Upper lobe of right lung (tissue), 1 donor: Measurements from ENCODE around the gene LAMB2. TPM values are rescaled to one million over a fixed set of nuclear protein-coding genes. Genes with fewer than 3 reads are reported as not detected.
A peak's percentile ranks its signal among the peaks of the same experiment; 100 is the strongest.

ENCODE experiments used
- ATAC-seq: fragments of 200-7000 bp; cut with Tn5 transposase; one replicate; pipeline ENCODE4 v1.9.1; 2020; ENCODE audit warnings: mild to moderate bottlenecking, moderate library complexity
- DNase-seq: peaks from one replicate; pipeline ENCODE4 v3.0.0-alpha.2; 2020
- H3K27ac ChIP-seq: fragments of 200-600 bp; one replicate; pipeline ENCODE4 v1.8.0; 2022
- H3K27me3 ChIP-seq: fragments of 200-600 bp; one replicate; pipeline ENCODE4 v1.8.0; 2022; ENCODE audit warnings: mild to moderate bottlenecking
- H3K36me3 ChIP-seq: fragments of 200-600 bp; one replicate; pipeline ENCODE4 v1.8.0; 2022
- H3K4me1 ChIP-seq: fragments of 200-600 bp; one replicate; pipeline ENCODE4 v1.8.0; 2022
- H3K4me3 ChIP-seq: fragments of 200-600 bp; one replicate; pipeline ENCODE4 v1.8.0; 2022; ENCODE audit warnings: mild to moderate bottlenecking
- H3K9me3 ChIP-seq: fragments of 200-600 bp; one replicate; pipeline ENCODE4 v1.8.0; 2022
- CTCF ChIP-seq: fragments of 200-600 bp; IDR thresholded peaks from one replicate; pipeline ENCODE4 v1.8.0; 2022; ENCODE audit warnings: antibody characterized with exemption
- intact Hi-C: fragments of 100-400 bp; cut with DNase I; formaldehyde crosslinking; loops from one replicate; pipeline ENCODE4 v1.11.0; 2022
- total RNA-seq: library from RNA; stranded (reverse); fragmentation: NEBNext Ultra II Directional; extraction: Animal tissue kit (Norgen Biotek cat#: 25700); gene quantifications from one replicate; pipeline ENCODE4 v1.2.1, GENCODE V29; 2021
- donor health status: DM: no; HTN: yes; CAD: no; lungs with severe emphysema.

Gene LAMB2
- total RNA-seq, 1 donor from 2014 or later = 489 TPM

- no peaks in the 10 kb centered on the region for H3K9me3 ChIP-seq
- TF ChIP-seq CTCF = no peak
- peaks cover 17% of the 10 kb centered on the region for H3K4me1 ChIP-seq
- no peak for ATAC-seq
- intact Hi-C loops = no loop called here
- peaks cover 63% of the 10 kb centered on the region for H3K36me3 ChIP-seq
- no peak overlapping the region for H3K27ac ChIP-seq
- H3K4me3 ChIP-seq = no peak overlapping the region
- no peak for DNase-seq
- H3K27me3 ChIP-seq = no peaks in the 10 kb centered on the region
Measured at GRCh38 chr3:49108346-49108745, 24.5 kb downstream of the LAMB2 start.

- ATAC-seq (peak; percentile 98), DNase-seq (peak; percentile 95)
- Histone ChIP-seq H3K36me3 (peaks cover 61% of the 10 kb centered on the region), H3K27ac (peak within 1 kb of the TSS; percentile 93), H3K27me3 (no peaks in the 10 kb centered on the region), H3K9me3 (no peaks in the 10 kb centered on the region), H3K4me1 (peaks cover 21% of the 10 kb centered on the region), H3K4me3 (peak within 1 kb of the TSS; percentile 99)
- intact Hi-C loops = no loop called here
- TF ChIP-seq CTCF = no peak
Measured at GRCh38 chr3:49104427-49105291, 28.2 kb downstream of the LAMB2 start, which contains the start of gene QARS1. TSS of gene QARS1 (minus strand) at chr3:49104757. CDS start at chr3:49104733, 24 bp downstream.

GRCh38 chr3:49104052-49104426 lies 28.8 kb downstream of the LAMB2 start:
- ATAC-seq = no peak
- peak overlapping the region; percentile 99 for H3K4me3 ChIP-seq
- H3K4me1 ChIP-seq = peaks cover 21% of the 10 kb centered on the region
- H3K27ac ChIP-seq = peak overlapping the region; percentile 93
- H3K36me3 ChIP-seq = peaks cover 61% of the 10 kb centered on the region
- no peak for DNase-seq
- no peaks in the 10 kb centered on the region for H3K27me3 ChIP-seq
- H3K9me3 ChIP-seq = no peaks in the 10 kb centered on the region
- intact Hi-C loops = no loop called here
- no peak for TF ChIP-seq CTCF

- no peak overlapping the region for H3K27ac ChIP-seq
- no peaks in the 10 kb centered on the region for H3K27me3 ChIP-seq
- no peaks in the 10 kb centered on the region for H3K9me3 ChIP-seq
- TF ChIP-seq CTCF = no peak
- peaks cover 57% of the 10 kb centered on the region for H3K36me3 ChIP-seq
- no peak for DNase-seq
- intact Hi-C loops = no loop called here
- ATAC-seq = no peak
- peaks cover 16% of the 10 kb centered on the region for H3K4me1 ChIP-seq
- no peak overlapping the region for H3K4me3 ChIP-seq
Measured at GRCh38 chr3:49100046-49100615, 32.7 kb downstream of the LAMB2 start.

- no peak for ATAC-seq
- TF ChIP-seq CTCF = no peak
- Histone ChIP-seq H3K36me3 (peaks cover 57% of the 10 kb centered on the region), H3K4me3 (no peak overlapping the region), H3K4me1 (peaks cover 18% of the 10 kb centered on the region), H3K27me3 (no peaks in the 10 kb centered on the region), H3K27ac (no peak overlapping the region), H3K9me3 (no peaks in the 10 kb centered on the region)
- no peak for DNase-seq
- intact Hi-C loops = no loop called here
Measured at GRCh38 chr3:49098910-49099630, 33.8 kb downstream of the LAMB2 start.
